Stomach (tissue), 9 donors: Measurements from ENCODE around the gene ABLIM3. TPM values are rescaled to one million over a fixed set of nuclear protein-coding genes. Genes with fewer than 3 reads are reported as not detected.

Experiments used
- DNase-seq, 2 donors: peaks; one replicate each; pipeline versions ENCODE4 v3.0.0 to v3.0.0-alpha.2; 2013 to 2019
- H3K27ac ChIP-seq, 5 donors: fragments of 200-600 bp in 4 of 5; sonication (generic) in 4 of 5; one replicate each; pipeline ENCODE4 v1.5.1; 2013 to 2019; ENCODE audit warnings: mild to moderate bottlenecking in 1 of 5, moderate library complexity in 1 of 5
- H3K27me3 ChIP-seq, 3 donors: fragments of 200-600 bp; sonication (generic); one replicate each; pipeline ENCODE4 v1.5.1; 2017 to 2019; ENCODE audit warnings: mixed run types in 1 of 3
- H3K36me3 ChIP-seq, 4 donors: fragments of 200-600 bp; sonication (generic); 1 replicate in 3 of 4; 2 replicates in 1 of 4; pipeline ENCODE4 v1.5.1; 2016 to 2019
- H3K4me1 ChIP-seq, 4 donors: fragments of 200-600 bp; sonication (generic); one replicate each; pipeline ENCODE4 v1.5.1; 2016 to 2019
- H3K4me3 ChIP-seq, 4 donors: fragments of 200-600 bp; sonication (generic) in 3 of 4; one replicate each; pipeline ENCODE4 v1.5.1; 2016 to 2019; ENCODE audit warnings: mild to moderate bottlenecking in 1 of 4
- H3K9me3 ChIP-seq, 4 donors: fragments of 200-600 bp; sonication (generic); one replicate each; pipeline ENCODE4 v1.5.1; 2016 to 2019
- EP300 ChIP-seq: sonication (generic); formaldehyde crosslinking; IDR thresholded peaks from one replicate; pipeline ENCODE4 v1.6.1; 2017; ENCODE audit warnings: antibody characterized with exemption
- POLR2A ChIP-seq, 4 donors: fragments of 450-650 bp; IDR thresholded peaks; one replicate each; pipeline ENCODE4 v1.6.1; 2016; ENCODE audit warnings: antibody characterized with exemption in 4 of 4, control low read depth in 2 of 4, mild to moderate bottlenecking in 1 of 4, moderate library complexity in 1 of 4
- POLR2AphosphoS5 ChIP-seq, 3 donors: sonication (generic); formaldehyde crosslinking; IDR thresholded peaks; one replicate each; pipeline ENCODE4 v1.6.1; 2016; ENCODE audit warnings: antibody characterized with exemption in 3 of 3
- WGBS, 5 donors: extraction: QIAGEN DNeasy Blood & Tissue Kit in 3 of 5; methylation state at CpG; one replicate each; pipeline versions ENCODE4 v1.1.5 to v1.1.7; 2013 to 2018; 5-methylcytosine and 5-hydroxymethylcytosine counted together
- intact Hi-C: fragments of 100-400 bp; cut with DNase I; formaldehyde crosslinking; loops from one replicate; pipeline ENCODE4 v1.15.1; 2023; ENCODE audit warnings: low total_unique reads
- polyA plus RNA-seq, 3 donors: library from polyadenylated mRNA; stranded (reverse); fragments of 200-250 nt; gene quantifications; one replicate each; pipeline ENCODE4 v1.2.3, GENCODE V29; 2013
- total RNA-seq, 5 donors: library from RNA; depleted of rRNA; stranded (reverse); fragments of >200 nt; gene quantifications; one replicate each; pipeline versions ENCODE4 v1.1.0 to v1.2.3, GENCODE V29; 2014 to 2016
- TF ChIP-seq, protein P1 (sequence below), 7 experiments: fragments of 450-650 bp in 4 of 7; fragments of 200-600 bp in 3 of 7; sonication (generic) in 3 of 7; IDR thresholded peaks; one replicate each; pipeline ENCODE4 v1.5.1; 2016 to 2019; ENCODE audit warnings: antibody characterized with exemption in 7 of 7, control low read depth in 2 of 7, mild to moderate bottlenecking in 1 of 7
- donor health status: healthy with polysubstance abuse.
- donor health status: Bipolar disorder and iron deficiency.
- donor health status: healthy.

The ABLIM3 gene
- total and polyA plus RNA-seq, 8 donors = 4.6 to 21.4 (median 10.3) TPM

GRCh38 chr5:149164731-149165130, 23.4 kb downstream of the ABLIM3 start:
- intact Hi-C loops = no loop called here
- Histone ChIP-seq H3K36me3 (no peaks in the 10 kb centered on the region), H3K4me1 (no peaks in the 10 kb centered on the region), H3K27ac (no peak overlapping the region), H3K4me3 (no peak overlapping the region), H3K9me3 (no peaks in the 10 kb centered on the region), H3K27me3 (no peaks in the 10 kb centered on the region)
- TF ChIP-seq POLR2A (IDR thresholded peaks at IDR 0.05) = no peak
- TF ChIP-seq, protein P1, sequence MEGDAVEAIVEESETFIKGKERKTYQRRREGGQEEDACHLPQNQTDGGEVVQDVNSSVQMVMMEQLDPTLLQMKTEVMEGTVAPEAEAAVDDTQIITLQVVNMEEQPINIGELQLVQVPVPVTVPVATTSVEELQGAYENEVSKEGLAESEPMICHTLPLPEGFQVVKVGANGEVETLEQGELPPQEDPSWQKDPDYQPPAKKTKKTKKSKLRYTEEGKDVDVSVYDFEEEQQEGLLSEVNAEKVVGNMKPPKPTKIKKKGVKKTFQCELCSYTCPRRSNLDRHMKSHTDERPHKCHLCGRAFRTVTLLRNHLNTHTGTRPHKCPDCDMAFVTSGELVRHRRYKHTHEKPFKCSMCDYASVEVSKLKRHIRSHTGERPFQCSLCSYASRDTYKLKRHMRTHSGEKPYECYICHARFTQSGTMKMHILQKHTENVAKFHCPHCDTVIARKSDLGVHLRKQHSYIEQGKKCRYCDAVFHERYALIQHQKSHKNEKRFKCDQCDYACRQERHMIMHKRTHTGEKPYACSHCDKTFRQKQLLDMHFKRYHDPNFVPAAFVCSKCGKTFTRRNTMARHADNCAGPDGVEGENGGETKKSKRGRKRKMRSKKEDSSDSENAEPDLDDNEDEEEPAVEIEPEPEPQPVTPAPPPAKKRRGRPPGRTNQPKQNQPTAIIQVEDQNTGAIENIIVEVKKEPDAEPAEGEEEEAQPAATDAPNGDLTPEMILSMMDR (IDR thresholded peaks at IDR 0.05) = no peak
- no peak for TF ChIP-seq EP300
- no peak for TF ChIP-seq POLR2AphosphoS5 (IDR thresholded peaks at IDR 0.05)
- DNase-seq = no peak
- WGBS, 5 donors = 69 to 86% (median 83%) methylated on average over 1 of the region's 1 CpG

- intact Hi-C loops = no loop called here
- no peak for DNase-seq
- Histone ChIP-seq H3K27ac (no peak overlapping the region), H3K9me3 (no peaks in the 10 kb centered on the region), H3K36me3 (no peaks in the 10 kb centered on the region), H3K27me3 (no peaks in the 10 kb centered on the region), H3K4me3 (no peak overlapping the region), H3K4me1 (no peaks in the 10 kb centered on the region)
- TF ChIP-seq POLR2A (IDR thresholded peaks at IDR 0.05) = no peak
Observed at GRCh38 chr5:149166128-149166527, 24.8 kb downstream of the ABLIM3 start.

GRCh38 chr5:149166591-149167100, 25.4 kb downstream of the ABLIM3 start:
- Histone ChIP-seq H3K4me1 (no peaks in the 10 kb centered on the region), H3K36me3 (no peaks in the 10 kb centered on the region), H3K4me3 (no peak overlapping the region), H3K27ac (no peak overlapping the region), H3K9me3 (no peaks in the 10 kb centered on the region), H3K27me3 (no peaks in the 10 kb centered on the region)
- no peak for TF ChIP-seq POLR2A (IDR thresholded peaks at IDR 0.05)
- TF ChIP-seq, protein P1 (IDR thresholded peaks at IDR 0.05) = no peak
- no peak for TF ChIP-seq EP300
- TF ChIP-seq POLR2AphosphoS5 (IDR thresholded peaks at IDR 0.05) = no peak
- DNase-seq = no peak
- intact Hi-C loops = no loop called here

DNA sequence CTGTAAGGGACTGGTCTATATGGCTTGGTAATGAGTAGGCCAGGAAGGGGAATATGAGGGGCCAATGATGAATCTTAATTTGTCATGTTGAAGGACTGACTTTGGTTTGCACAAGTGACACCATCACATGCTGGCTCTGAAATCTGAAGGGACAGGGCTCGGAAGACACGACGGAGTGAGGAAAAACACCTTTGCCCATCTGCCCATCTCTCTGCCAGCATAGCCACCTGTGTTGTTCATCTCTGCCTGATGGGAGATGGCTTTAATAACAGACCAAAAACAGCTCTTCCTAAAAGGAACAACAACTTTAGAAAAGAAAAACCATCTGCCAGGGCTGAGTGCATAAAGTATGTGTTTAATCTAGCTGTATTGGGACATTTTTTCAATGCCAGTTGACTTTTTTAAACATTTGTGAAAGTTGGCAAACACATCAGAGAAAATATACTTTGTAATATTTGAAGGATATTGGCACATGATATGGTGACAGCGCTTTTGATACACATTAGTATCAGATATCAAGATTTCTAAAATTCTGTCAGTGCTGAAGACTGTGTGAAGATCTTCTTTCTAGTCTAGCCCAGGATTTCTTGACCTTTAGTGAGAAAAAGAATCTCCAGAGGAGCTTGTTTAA, 27.1 kb downstream of the ABLIM3 start:
- no peak overlapping the region for H3K4me3 ChIP-seq
- no peak overlapping the region for H3K27ac ChIP-seq
- no peaks in the 10 kb centered on the region for H3K36me3 ChIP-seq
- 88 to 94% (median 93%) methylated on average over 4 of the region's 4 CpGs for WGBS, 5 donors
- DNase-seq = no peak
- intact Hi-C loops = no loop called here
- TF ChIP-seq POLR2A (IDR thresholded peaks at IDR 0.05) (no peak), EP300 (no peak)
- no peaks in the 10 kb centered on the region for H3K9me3 ChIP-seq
- no peaks in the 10 kb centered on the region for H3K4me1 ChIP-seq
- H3K27me3 ChIP-seq = no peaks in the 10 kb centered on the region

- intact Hi-C loops = no loop called here
- H3K4me1 ChIP-seq = peaks cover 0 to 11% (median 4%) of the 10 kb centered on the region in 4 donors
Observed at GRCh38 chr5:149170299-149170698, 29.0 kb downstream of the ABLIM3 start.

GRCh38 chr5:149172261-149172660, 31.0 kb downstream of the ABLIM3 start:
- no peaks in the 10 kb centered on the region for H3K36me3 ChIP-seq
- 56 to 73% (median 71%) methylated on average over 4 of the region's 4 CpGs for WGBS, 5 donors
- no peaks in the 10 kb centered on the region for H3K9me3 ChIP-seq
- TF ChIP-seq POLR2A (IDR thresholded peaks at IDR 0.05) = no peak
- H3K27me3 ChIP-seq = no peaks in the 10 kb centered on the region
- H3K4me3 ChIP-seq = no peak overlapping the region
- no peak overlapping the region for H3K27ac ChIP-seq
- DNase-seq = no peak
- H3K4me1 ChIP-seq = peaks cover 0 to 11% (median 4%) of the 10 kb centered on the region in 4 donors
- intact Hi-C loops = no loop called here

More at GRCh38 chr5:149170299-149170698, 29.0 kb downstream of the ABLIM3 start:
- H3K9me3 ChIP-seq = no peaks in the 10 kb centered on the region
- no peak overlapping the region for H3K4me3 ChIP-seq
- no peak for TF ChIP-seq POLR2A (IDR thresholded peaks at IDR 0.05)
- no peak overlapping the region for H3K27ac ChIP-seq
- no peaks in the 10 kb centered on the region for H3K36me3 ChIP-seq
- H3K27me3 ChIP-seq = no peaks in the 10 kb centered on the region
- DNase-seq = no peak
- WGBS, 5 donors = 58 to 78% (median 74%) methylated on average over 3 of the region's 3 CpGs
